Superior temporal gyrus (tissue), 1 donor: ENCODE results near the gene TARBP2.
"Not testable (repeated sequence)": the region's sequence is repeated elsewhere in the genome, so short reads cannot be mapped to it uniquely, and the experiment has no call there.

Experiments used
- DNase-seq: peaks from one replicate; pipeline ENCODE4 v3.0.0-alpha.2; 2016; ENCODE audit errors: extremely low spot score

TARBP2 gene

DNA sequence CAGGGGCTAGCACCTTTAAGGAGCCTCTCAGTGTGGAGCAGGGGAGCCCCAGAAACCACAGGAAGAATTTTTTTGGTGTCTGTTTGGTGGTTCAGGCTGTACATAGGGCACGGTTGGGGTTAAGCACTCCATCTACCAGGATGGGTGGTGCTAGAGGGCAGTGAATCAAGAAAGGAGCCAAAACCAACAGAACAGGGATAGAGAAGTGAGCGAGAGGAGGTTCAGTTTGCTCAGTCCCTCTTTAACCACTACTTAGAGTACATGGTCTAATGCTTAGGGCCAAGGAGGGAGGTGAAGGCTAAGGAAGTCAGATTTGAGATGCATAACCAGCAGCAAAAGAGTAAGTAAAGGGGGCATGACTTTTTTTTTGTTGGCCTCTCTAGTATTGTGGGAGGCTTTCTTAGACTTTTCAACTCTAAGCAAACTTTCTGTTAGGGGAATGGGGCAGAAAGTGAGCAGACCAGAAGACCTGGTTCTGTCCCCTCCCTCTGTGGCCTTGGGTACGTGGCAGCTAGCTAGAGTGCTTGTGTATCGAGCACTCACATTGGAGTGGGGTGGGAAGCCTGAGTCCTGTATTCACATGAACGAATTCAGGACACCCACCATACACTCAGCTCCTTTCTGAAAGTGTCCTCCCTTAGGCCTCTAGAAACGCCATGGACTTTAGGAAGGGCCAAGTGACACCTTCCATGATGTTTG lies 12.8 kb downstream of the TARBP2 start:
- DNase-seq, result no peak

DNA sequence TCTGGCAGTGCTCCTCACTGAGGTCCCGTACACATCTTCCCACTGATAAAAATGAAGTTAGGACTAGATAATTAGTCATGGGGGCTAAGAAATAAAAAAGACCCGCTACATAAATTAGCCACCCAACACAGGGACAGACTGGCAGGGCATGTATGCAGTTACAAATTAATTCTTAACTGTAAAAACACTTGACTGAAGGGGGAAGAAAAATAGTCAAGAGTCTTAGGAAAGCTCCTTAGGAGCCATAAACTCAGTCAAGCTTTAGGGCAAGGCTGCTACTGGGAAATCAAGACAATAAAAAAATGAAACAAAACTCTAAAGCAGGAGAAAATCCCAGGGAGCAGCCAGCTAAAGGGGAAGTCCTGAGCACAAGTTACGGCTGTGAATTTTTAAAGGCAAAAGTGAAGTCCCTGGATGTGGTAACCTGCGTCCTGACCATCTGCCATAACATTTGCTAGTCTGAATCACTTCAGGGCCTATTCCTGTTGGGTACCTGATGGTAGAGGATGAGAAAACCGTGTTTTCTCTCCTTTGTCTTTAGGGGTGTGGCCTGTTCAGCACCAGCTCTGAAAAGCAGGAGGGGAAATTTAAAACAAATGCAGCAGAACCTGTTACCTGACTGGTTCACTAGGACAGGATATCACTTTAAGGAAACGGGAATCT lies 13.7 kb downstream of the TARBP2 start:
- no peak for DNase-seq

DNA sequence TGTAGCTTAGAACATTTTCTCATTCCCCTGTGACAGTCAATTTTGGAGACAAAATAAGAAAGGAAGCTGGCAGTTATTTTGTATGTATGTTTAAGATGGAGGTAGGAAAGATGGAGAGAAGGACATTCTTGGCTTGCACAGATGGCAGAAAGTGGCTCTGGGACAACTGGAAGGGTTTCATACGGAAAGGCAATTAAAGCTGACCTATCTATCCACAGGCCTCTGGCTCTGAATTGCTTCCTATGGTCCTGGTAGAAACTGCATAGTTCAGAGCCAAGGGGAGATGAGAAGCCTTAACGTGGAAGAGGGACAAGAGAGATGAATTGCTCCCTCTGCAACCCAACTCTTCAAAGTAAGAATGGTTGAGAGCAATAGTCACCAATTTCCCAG lies 14.2 kb downstream of the TARBP2 start:
- no peak for DNase-seq

DNA sequence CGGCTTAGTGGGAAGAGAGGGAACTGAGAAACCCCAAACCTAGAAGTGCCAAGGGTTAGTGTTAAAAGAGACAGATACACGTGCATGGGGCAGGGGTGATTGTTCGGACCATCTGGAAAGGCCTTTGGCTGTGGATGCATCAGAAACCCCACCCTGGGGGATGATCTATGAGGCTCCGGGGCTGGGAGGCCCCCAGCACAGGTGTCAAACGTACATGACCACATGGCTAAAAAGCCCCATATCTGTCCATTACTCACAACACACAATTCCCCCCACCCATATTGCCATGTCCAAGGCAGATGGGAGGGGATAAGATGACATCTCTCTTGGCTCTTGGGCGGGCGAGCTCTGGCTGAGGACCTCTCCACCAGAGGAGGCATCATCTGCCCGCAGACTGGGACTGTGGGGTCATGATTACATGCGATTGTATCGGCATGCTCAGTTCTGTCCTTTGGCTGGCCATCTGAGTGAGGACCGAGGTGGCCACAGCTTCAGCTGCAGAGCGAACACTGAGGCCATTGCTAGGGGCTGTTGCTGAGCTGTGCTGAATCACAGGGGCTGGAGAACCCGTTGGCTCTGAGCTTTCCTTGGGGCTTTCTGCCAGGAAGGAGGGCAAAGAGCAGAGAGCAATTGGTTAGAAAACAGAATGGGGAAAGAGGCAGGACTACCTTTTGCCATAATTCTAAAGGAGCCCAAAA lies 15.8 kb downstream of the TARBP2 start:
- DNase-seq, result no peak

DNA sequence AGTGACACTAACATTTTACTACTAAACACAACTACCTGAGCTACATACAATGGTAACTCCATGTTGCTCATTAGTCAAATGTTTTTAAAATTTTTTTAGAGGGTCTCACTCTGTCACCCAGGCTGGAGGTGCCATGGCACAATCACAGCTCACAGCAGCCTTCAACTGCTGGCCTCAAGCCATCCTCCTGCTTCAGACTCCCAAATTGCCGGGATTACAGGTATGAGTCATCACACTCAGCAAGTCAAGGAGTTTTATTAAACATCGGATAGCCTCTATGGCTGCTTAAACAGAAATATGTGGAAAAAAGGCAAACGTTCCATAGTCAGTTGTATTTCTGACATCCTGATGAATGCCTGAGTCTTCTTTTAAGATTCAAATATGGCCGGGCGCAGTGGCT lies 17.3 kb downstream of the TARBP2 start:
- DNase-seq, result no peak

DNA sequence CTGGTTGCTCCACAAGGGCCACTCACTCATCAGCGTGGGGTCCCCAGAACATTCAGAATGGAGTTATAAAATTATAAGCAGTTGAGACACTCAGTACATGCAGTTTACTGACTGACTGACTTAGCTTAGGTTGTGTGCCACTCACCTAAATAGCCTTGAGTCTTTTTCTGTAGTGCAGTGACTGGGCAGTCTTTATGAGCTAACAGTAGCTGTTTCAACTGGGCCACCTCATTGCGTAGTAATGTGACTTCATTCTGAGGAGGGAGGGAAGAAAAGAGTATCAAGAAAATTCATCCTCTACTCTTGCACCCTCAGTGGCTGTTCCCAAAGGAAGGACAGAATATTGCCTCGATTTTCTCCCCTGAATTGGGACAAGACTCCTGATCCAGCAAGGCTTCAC lies 22.0 kb downstream of the TARBP2 start:
- no peak for DNase-seq

DNA sequence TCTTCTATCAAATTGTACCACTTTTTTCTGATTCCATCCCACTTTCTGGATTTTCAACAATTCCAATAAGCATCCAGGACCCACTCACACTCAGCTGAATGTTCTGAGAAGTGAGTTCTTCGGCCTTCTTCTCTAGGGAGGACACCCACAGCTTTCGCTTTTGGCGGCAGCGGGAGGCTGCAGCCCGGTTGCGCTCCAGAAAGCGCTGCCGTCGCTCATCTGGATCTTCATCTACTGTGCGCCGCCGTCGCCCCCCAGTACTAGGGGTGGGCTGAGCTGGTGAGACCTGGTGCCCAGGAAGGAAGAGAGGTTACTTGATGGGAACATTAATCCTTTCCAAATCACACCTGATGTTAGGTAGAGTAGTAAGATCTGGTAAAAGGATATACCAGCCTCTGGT lies 23.4 kb downstream of the TARBP2 start:
- no peak for DNase-seq

DNA sequence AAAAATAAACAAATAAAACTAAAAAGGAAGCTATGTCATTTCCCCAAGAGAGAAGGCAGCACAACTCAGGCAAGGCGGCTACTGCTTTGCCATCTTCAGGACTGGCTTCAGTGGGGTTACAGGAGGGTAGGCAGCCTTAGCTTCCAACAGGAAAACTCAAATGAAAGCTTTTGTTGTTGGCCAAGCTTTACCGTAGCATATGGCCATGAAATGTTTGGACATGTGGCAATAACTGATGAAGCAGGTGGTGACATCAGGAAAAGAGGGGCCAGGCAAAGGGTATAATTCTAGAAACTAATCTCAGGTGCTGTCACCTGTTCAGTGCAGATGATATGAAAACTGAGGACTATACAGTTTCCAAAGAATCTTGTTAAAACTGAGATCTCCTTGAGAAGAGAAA lies 29.0 kb downstream of the TARBP2 start:
- no peak for DNase-seq

DNA sequence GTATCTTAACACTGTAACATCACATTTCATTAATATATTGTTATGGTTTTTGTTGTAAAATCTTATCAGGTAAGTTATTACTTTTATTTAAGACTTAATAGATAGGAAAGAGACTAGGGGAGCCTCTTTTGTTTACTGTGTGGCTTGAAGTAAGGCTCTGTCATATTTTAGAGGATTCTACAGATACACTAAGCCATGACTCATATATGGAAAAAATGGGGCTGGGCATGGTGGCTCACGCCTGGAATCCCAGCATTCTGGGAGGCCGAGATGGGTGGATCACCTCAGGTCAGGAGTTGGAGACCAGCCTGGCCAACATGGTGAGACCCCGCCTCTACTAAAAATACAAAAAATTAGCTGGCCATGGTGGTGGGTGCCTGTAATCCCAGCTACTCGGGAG lies 29.8 kb downstream of the TARBP2 start:
- no peak for DNase-seq

DNA sequence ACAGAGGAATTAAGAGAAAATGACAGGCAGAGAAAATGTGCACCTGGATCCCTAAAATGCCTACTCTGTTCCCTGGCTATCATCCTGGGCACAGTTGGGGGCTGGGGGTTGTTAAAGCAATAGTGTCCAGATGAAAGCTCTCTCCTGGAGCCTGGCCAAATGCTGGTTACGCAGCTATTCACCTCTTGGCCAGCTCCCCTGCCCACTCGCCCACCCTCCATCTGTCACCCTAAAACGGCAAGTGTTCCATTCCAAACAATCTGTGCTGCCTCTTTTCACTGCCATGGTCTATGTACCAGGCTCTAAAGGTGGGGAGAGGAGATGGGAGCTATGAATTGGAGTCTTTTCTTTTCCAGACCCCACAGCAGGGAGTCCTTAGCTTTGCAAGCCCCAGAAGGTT lies 30.9 kb downstream of the TARBP2 start:
- no peak for DNase-seq

DNA sequence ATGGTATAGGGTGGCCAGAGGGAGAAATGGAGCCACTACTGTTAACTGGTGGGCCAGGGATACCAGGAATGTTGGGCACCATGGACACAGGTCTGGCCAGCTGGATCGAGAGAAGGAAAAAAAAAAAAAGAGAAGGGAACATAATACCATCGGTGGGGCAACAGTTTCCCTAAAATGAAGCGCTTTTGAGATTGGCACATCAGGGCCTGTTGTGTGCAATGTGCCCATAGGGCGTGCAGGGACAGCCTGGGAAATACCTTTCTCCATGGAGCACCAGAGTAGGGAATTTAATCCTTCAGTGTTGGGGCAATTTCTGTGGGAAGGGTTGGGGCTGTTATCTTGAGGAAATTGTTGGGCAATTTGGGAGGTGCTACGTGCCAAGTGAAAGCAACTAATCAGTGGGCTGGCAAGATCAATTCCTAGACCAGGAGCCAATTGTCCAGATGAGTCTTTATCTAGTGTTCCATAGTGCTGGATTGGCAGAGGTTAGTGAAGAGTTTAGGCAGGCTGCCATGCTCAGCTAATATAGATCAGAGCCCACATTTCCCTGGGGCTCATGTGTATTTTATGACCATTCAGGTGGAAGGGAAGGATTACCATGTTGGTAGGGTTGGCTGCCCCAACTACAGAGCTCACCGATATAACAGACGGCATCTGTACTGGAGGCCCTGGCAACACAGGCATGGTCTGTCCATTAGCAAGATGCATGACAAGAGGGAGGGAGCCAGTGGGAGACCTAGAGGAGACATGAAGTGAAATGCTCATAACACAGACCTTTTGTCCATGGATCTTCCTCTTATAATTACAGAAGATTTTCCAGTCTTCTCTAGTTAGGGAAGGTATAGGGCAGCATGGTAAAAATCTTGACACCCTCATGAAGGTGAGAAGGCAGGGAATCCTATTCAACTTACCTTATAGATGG lies 31.7 kb downstream of the TARBP2 start:
- no peak for DNase-seq

DNA sequence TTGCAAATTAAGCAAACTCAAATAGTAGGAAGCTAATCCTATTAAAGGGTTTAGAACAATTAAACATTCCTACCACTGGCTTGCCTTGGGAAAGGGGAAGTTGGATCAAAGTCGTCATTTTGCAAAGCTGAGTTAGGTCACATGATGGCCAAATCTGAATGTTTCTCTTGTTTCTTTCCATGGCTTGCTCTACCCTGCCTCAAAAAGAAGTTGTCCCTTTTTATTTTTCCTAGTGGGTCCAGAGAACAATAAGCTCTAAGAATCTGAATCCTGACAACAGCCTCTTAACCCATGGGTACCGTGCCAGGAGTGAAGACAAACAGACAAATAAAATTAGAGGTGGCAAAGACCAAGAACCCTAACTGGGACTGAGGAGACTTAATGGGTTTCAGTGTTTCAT lies 32.4 kb downstream of the TARBP2 start:
- DNase-seq, result peak; percentile 72

DNA sequence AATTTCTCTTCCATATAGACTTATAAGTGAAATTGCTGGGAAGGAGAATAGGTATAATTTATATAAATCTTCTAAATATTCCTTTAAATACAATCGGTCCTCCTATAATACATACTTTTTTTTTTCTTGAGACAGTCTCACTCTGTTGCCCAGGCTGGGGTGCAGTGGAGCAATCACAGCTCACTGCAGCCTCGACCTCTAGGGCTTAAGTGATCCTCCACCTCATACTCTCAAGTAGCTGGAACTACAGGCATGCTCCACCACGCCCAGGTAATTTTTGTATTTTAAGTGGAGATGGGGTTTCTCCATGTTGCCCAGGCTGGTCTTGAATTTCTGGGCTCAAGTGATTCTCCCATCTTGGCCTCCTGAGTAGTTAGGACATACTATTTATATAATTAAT lies 35.9 kb downstream of the TARBP2 start:
- no peak for DNase-seq

DNA sequence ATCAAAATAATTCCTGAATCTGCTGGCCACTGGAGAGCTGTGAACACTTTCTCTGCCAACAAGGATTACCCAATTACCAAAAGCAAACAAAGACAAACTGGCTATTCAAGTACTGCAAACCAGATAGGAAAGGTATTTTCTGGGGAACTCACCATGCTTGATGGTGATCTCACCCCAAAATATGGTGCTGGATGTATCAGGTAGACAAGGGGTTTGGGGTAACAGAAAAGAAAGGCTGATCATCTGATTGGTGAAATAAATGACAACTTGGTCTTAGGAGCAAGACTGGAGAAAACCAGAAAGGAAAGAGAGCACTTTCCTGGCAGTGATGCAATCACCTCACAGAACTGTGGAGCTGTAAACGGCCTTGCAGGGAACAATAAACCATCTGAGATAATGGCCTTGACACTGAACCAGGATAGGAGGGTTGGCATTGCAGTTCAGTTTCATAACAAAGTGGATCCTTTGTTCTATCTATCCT lies 37.2 kb downstream of the TARBP2 start:
- peak; percentile 79 for DNase-seq

DNA sequence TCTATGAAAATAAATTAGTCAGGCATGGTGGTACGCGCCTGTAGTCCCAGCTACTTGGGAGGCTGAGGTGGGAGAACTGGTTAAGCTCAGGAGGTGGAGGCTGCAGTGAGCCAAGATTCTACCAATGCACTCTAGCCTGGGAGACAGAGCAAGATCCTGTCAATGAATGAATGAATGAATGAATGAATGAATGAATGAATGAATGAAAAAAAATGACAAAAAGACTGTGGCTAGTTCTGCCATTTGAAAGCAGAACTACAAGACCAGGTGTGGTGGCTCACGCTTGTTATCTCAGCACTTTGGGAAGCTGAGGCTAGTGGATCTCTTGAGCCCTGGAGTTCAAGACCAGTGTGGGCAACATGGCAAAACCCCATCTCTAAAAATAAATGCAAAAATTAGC lies 38.4 kb downstream of the TARBP2 start:
- DNase-seq, result no peak

DNA sequence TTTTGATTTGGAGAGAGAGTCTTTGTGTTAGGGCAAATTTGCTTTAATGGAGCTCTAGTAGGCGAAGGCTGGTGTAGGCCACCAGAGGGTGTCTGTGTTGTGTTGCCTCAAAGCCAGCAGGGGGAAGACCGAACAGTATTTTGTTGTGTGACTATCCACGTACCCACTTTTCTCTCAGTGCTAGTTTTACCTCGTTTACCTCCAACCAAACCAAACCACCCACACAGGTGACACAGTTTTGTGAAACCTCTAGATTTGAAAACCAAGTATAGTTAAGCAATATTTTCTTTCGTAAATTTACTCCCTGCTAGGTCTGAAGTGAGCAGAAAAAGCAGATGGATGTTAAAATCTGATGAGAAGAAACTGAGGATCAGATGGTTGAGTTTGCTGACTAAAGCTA lies 42.5 kb downstream of the TARBP2 start:
- peak; percentile 93 for DNase-seq

DNA sequence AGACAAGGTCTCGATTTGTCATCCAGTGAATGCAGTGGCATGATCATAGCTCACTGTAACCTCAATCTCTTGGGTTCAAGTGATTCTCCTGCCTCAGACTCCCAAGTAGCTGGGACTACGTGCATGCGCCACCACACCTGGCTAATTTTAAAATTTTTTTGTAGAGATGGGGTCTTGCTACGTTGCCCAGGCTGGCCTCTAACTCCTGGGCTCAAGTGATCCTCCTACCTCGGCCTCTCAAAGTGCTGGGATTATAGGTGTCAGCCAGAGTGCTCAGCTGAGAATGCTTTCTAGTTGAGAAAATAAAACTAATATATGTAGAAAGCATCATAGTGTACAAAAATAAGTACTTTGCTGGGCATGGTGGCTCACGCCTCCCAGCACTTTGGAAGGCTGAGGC lies 47.3 kb downstream of the TARBP2 start:
- DNase-seq, result not testable (repeated sequence)

DNA sequence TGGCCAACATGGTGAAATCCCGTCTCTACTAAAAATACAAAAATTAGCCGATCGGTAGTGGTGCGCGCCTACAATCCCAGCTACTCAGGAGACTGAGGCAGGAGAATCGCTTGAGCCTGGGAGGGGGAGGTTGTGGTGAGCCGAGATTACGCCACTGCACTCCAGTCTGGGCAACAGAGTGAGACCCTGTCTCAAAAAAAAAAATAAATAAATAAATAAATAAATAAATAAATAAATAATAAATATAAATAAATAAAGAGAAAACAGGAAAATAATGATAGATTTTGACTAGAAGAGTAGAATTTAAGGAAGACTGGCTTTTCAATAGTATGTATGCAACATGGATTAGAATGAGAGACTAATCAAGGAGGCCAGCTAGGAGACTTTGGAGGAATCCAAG lies 49.0 kb downstream of the TARBP2 start:
- DNase-seq, result not testable (repeated sequence)

DNA sequence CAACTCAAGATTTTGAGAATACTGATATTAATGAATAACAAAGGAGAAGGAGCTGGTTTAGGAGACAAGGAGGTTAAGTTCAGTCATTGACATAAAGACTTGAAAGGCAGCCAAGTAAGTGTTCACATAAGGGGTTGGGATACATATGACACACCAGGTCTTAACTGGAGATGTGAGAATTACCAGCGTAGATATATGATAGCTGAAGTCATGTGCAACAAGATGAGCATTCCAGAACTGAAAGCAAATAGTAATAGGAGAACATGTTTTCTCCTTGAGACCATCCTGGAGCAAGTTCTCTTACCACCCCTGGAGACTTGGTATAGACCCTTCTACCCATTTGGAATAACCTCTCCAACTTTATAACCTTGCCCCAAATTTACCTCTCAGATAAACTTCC lies 49.5 kb downstream of the TARBP2 start:
- DNase-seq, result no peak

DNA sequence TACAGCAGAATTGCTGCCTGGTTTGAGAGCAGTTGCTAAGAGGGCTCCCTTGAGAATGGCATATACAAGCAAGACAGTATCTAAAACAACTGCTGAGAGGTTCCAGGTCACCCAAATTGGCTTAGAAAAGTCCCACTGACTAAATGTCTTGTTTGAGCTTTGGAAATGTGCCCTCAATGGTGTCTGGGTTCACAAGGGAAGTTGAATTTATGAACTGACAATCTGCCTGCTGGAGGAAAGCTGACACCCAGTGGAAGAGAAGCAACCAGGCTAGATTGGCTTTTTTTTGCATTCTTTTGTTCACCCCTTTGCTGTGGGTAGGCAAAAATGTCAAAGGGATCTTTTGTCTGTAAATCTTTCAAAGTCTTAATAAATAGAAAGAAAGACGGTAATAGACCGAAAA lies 50.8 kb downstream of the TARBP2 start:
- DNase-seq, result no peak

DNA sequence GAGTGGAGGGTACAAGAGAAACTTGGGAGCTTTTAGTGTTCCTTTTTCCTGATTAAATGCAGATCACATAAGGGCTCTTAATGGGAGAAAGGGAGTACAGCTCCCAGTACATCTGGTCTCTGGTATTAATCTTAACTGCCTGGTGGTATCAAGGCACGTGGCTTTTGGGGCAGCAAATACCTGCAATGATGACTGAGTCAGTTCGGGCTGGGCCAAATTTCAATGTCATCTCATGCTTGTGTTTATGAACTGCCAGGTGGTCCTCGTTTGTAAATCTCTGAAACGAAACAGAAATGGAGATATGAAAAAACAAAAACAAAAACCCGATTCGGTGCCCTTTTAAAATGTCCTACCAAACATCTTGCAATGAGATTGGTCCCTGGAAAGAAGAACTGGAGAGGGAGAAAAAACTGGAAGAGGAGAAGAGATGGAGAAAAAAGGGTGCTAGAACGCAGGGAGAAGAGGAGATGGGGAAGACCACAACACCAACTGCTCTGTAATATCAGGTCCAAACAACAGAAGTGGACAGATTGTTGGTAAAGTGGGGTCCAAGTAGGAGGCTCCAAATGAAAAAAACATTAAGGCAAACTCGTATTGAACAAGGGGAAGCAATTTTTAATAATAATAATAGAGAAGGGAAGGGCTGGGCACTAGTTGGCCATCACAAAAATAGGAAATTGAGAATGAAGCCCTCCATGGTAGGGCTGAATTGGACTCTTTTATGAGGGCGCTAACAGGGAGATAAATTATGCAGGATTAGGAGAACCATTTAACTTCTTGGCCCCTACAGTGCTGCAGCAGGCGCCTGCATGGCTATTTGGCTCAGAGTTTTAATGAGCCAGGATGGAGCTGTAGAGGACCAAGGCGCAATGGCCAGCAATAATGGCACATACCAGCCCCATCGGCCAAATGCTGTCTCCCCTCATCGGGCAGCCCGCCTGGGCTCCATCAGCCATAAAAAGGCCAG lies 51.6 kb downstream of the TARBP2 start:
- no peak for DNase-seq
